Activated T-cell treated with anti-CD3 and anti-CD28 coated beads for 4 hours (primary cell): ENCODE measurements around the gene TK1.
"Not testable (repeated sequence)": the region's sequence is repeated elsewhere in the genome, so short reads cannot be mapped to it uniquely, and the experiment has no call there.

ENCODE experiments used
- DNase-seq: peaks from one replicate; pipeline ENCODE4 v3.0.0-alpha.2; 2020

TK1 gene

GRCh38 chr17:78186692-78187595 is at the start of gene TK1, which contains the start of gene AFMID:
Gene TK1, minus strand, starts transcription at chr17:78187052. Its CDS starts 58 bp downstream, at chr17:78186994.
Gene AFMID, plus strand, starts transcription at chr17:78187362. Its CDS starts 9 bp downstream, at chr17:78187371.
- peak; percentile 54 for DNase-seq

GRCh38 chr17:78235885-78236284 is 49.0 kb upstream of the TK1 start:
- no peak for DNase-seq

- not testable (repeated sequence) for DNase-seq
Observed at GRCh38 chr17:78235022-78235421, 48.2 kb upstream of the TK1 start.

GRCh38 chr17:78234261-78234865 is 47.5 kb upstream of the TK1 start:
- no peak for DNase-seq

GRCh38 chr17:78233678-78234077 is 46.8 kb upstream of the TK1 start:
- no peak for DNase-seq

GRCh38 chr17:78232859-78233173 is 46.0 kb upstream of the TK1 start:
- DNase-seq = no peak

- DNase-seq = no peak
Observed at GRCh38 chr17:78231991-78232858, 45.4 kb upstream of the TK1 start.

- no peak for DNase-seq
Observed at GRCh38 chr17:78230996-78231935, 44.4 kb upstream of the TK1 start, which contains the start of gene TMEM235. Gene TMEM235, plus strand, starts transcription at chr17:78231631. Its CDS starts 393 bp downstream, at chr17:78232024.

GRCh38 chr17:78230252-78230962 is 43.6 kb upstream of the TK1 start:
- DNase-seq = no peak

- no peak for DNase-seq
Observed at GRCh38 chr17:78228176-78228575, 41.3 kb upstream of the TK1 start.

- DNase-seq = no peak
Observed at GRCh38 chr17:78227455-78227916, 40.6 kb upstream of the TK1 start.

- DNase-seq = no peak
Observed at GRCh38 chr17:78226759-78227454, 40.1 kb upstream of the TK1 start.

GRCh38 chr17:78226055-78226758 is 39.4 kb upstream of the TK1 start:
- no peak for DNase-seq

- DNase-seq = no peak
Observed at GRCh38 chr17:78225088-78225865, 38.4 kb upstream of the TK1 start.

- no peak for DNase-seq
Observed at GRCh38 chr17:78224231-78225087, 37.6 kb upstream of the TK1 start.

- DNase-seq = no peak
Observed at GRCh38 chr17:78223765-78224164, 36.9 kb upstream of the TK1 start.

- DNase-seq = no peak
Observed at GRCh38 chr17:78223061-78223460, 36.2 kb upstream of the TK1 start.
